ENCODE measurements around the gene ADCK1.
"Not testable (repeated sequence)": the region's sequence is repeated elsewhere in the genome, so short reads cannot be mapped to it uniquely, and the experiment has no call there.

ADCK1 gene

DNA sequence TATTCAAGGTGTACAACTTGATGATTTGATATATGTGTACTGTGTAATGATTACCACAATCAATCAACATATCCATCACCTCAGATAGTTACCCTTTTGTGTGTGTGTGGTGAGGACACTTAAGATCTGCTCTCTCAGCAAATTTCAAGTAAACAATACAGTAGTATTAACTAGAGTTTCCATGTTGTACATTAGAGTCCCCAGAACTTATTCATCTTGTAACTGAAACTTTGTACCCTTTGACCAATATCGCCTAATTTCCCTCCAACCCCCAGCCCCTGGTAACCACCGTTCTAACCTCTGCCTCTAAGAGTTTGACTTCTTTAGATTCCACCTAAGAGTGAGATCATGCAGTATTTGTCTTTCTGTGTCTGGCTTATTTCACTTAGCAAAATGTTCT lies 12.1 kb downstream of the ADCK1 start:
- DNase-seq, result no peak

GRCh38 chr14:77812682-77813081 lies 12.8 kb downstream of the ADCK1 start:
- DNase-seq, result not testable (repeated sequence)

GRCh38 chr14:77822307-77822706 lies 22.4 kb downstream of the ADCK1 start:
- no peak for DNase-seq

GRCh38 chr14:77822741-77823140 lies 22.8 kb downstream of the ADCK1 start:
- no peak for DNase-seq

DNA sequence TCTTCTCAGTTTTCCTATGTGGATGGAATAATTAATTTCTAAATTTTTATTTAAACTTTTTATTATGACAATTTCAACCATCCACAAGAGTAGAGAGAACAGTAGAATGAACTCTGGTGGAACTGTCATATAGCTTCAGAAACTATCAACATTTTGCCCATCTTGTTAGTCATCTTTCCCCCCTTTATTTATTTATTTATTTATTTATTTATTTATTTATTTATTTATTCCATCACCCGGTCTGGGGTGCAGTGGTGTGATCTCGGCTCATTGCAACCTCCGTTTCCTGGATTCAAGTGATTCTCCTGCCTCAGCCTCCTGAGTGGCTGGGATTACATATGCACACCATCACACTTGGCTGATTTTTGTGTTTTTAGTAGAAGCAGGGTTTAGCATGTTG lies 23.5 kb downstream of the ADCK1 start:
- no peak for DNase-seq

DNA sequence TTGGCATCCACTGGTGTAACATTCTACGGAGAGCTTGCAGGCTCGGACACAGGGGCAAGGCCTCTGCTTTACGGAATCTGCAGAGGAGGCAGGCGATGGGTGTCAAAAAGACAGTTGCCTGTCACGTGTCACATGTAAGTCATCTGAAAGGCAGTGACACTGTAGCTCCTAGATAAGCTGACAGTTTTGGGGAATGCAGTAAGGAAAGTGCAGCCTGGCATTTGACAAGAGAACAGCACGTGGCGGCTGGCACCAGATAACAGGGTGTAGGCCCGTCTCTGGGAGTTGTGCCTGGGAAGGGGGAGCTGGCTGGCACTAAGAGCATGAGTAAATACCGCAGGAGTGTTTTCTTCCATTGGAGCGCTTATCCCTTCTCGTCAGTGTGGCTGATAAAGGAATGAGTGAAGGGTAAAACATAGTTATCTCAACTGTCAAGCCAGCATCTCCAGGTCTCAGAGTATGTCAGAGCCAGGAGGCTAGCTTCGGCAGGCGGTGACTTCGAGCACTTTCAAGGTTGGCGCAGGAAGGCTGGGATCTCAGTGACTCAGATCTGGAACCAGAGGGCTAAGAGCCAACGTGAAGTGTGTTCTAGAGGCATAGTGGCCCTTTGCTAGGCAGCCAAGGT lies 26.1 kb downstream of the ADCK1 start:
- no peak for DNase-seq

GRCh38 chr14:77830692-77831091 lies 30.8 kb downstream of the ADCK1 start:
- no peak for DNase-seq

- no peak for DNase-seq
These were observed 32.4 kb downstream of the ADCK1 start for GRCh38 chr14:77832297-77832696.

DNA sequence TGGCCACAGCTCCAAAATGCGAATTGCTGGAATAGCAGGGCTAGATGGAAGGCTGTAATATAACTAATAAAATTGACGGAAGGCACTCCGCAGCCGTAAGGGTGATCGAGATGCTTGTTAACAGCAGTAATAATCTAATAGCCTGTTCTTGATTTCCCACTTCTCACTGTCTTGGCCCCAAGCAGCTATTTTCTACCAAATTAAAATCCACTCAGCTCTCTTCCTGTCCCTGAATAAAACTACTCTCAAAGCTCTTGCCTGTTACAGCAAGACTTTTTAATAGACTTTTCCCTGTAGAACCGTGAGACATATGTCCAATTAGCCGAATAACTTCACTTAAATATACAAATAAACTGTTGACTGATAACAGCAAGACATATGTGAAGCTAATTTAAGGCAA lies 38.0 kb downstream of the ADCK1 start:
- no peak for DNase-seq

DNA sequence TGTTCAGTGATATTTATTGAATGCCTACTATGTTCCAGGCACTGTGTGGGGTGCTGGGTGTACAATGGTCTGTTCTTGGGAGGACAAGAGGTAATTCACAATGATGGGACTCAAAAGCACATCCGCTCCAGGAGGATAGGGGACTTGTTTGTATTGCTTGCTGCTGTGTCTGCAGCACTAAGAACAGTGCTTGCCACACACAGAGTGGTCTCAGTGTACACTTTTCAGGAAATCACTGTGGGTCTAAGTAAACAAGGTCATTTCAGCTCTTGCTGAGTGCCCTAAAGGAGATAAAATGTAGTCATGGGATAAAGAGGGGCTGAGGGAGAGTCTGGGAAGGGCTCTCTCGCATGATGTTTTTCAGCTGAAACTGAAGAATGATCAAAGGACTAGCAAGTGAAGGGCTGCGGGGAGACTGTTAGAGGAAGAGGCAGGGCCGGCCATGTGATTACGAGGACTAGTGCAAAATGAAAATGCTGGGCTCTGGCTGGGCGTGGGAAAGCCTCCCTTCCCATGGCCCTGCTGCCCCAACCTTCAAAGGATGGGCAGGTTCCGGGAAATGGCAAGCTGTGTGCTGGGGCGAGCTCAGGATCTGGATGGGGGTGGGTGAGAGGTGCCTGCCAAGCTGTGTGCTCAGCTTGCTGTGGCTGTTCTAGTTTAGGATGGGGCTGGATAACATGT lies 39.1 kb downstream of the ADCK1 start:
- DNase-seq, result no peak

DNA sequence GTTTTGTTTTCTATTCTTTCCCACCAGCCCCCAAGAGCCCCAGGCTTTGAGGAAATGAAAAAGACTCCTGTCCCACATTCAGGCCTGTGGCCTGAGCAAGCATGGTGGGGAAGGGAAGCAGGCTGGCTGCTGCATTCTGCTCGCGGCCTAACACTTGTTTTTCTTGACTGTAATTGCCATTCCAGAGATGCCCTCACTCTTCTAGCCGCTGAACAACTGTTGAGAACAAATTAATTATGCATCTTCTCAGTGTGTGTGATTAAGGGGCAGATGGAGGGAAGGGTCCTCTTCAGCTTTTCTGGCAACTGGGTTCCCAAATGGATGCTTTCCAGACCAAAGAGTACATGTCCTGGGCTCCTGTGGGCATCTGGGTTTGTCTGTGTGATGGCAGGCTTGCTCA lies 43.3 kb downstream of the ADCK1 start:
- DNase-seq, result no peak

GRCh38 chr14:77843651-77844050 lies 43.7 kb downstream of the ADCK1 start:
- no peak for DNase-seq

DNA sequence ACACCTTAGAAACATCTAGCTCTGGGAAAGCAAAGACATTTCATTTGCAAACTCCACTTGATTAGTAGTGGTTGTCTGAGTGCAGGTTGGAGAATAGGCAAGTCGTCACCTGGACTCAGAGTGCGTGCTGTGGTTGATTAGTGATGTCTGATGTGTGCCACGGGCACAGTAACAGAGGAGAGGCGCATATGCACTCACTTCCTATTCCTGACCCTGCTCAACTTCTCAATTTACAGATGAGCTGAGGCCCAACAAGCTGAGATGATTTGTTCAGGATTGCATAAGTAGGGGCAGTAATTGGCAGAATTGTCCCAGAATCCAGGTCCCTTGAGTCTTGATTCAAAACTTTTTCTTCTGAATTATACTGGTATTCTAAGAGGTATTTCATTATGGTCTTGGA lies 44.9 kb downstream of the ADCK1 start:
- no peak for DNase-seq

DNA sequence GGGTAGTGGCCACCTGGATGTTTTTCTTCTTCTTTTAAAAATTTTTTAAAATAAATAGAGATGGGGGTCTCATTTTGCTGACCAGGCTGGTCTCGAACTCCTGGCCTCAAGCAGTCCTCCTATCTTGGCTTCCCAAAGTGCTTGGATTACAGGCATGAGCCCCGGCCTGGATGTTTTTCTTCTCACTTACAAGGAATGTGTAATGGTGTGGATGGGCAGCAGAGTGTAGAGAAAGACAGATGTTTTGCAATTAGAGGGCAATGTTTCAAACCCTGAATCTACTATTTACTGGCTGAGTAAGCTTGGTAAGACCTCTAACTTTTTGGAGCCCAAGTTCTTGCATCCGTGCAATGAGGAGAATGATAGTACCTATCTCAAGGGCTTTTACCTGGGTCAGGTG lies 48.1 kb downstream of the ADCK1 start:
- no peak for DNase-seq

- no peak for DNase-seq
These were observed 49.8 kb downstream of the ADCK1 start for GRCh38 chr14:77849711-77850110.

DNA sequence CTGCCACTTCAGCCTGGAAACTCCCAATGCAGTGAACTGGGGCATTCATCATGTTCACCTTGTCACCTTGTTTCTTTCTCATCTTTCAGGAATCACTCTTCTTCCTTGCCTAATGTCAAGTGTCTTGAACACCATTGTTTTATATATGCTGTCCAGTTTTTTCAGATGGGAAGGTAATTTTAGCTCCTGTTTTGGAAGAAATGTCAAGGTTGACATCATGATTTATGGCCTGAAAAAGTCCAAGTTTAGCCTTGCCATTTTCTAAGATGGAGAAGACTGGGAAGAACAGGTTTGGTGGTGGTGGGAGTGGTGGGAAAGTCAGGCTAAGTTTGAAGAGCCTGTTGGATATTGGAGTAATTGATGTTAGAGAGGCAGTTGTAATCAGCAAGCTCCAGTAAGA lies 54.0 kb downstream of the ADCK1 start:
- DNase-seq, result no peak

GRCh38 chr14:77856941-77857340 lies 57.0 kb downstream of the ADCK1 start:
- no peak for DNase-seq

DNA sequence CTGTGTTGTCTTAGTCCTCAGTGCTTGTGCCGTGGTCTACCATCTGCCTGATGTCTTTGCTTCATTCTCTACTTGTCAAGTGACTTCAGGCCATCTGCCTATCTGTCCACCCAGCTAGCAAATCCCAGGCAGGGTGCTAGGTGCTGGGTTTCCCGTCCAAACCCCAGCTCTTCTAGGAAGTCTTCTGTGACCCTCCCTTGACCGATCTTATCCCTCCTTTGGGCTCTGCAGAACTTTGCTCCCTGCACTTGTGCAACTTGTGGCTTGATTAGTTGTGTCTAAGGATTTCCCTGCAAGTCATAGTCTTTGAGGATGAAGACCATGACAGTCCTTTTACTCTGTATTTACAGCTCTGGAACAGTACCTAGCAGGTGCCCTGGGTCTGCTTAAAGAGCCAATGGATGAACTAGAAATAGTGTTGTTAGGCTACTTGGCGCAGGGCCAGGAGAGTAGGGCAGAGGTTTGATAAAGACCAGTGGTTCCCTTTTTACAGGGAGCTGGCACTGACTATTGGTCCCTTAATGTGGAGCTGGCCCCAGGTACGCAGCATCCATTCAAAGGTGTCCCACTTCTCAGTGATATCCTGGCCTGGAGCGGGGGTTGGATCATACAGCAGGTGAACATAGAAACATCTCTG lies 60.1 kb downstream of the ADCK1 start:
- peak; percentile 6 for DNase-seq

- no peak for DNase-seq
These were observed 61.3 kb downstream of the ADCK1 start for GRCh38 chr14:77861201-77861600.

DNA sequence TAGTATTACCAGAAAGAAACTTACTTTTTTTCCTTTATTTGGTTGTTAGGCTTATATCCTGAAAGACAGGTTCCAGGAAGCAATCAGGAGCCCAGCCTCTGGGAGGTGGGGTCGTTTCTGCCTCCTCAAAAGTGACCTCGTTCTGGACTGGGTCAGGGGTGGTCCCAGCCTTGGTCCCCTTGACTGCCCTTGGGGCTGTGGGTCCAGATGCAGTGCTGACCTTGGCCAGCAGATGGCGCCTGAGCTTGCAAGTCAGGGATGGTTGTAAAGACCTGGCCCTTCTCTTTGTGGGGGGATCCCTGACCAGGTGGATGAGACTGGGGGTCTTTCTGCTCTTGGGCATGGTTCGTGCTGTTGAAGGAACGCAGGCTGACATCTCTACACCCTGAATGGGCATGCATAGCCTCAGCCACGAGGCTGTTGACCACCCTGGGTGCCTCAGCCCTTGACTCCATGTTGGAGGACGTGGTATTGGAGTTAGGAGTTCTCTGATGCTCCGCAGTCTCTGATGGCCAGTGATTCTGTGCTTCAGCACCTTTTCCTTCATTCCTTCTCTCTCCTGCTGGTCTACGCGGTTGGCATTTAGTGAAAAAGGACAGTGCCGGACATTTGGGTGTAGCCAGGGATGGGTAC lies 62.4 kb downstream of the ADCK1 start:
- peak; percentile 63 for DNase-seq

GRCh38 chr14:77864085-77864484 lies 64.2 kb downstream of the ADCK1 start:
- no peak for DNase-seq

- DNase-seq, result no peak
These were observed 64.7 kb downstream of the ADCK1 start for GRCh38 chr14:77864580-77864979.

GRCh38 chr14:77865455-77865854 lies 65.5 kb downstream of the ADCK1 start:
- DNase-seq, result no peak

DNA sequence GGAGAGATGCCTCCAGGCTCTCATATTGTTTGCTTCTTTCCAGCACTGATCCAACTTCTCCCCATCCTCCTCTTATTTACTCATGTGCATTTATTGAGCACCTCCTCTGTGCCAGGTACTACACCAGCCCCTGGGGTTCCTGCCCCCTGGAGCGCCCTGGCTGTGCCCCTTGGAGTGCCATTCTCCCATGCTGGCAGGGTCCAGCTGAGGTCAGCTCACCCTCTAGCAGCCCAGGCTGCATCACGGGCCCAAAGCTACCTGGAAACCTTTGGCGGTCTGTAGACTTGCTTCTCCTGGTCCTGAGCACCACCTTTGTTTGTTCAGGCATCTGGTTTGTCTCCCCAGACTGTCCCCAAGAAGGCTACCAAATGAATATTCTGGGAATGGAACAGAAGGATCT lies 67.0 kb downstream of the ADCK1 start:
- DNase-seq, result no peak
